GM12864 (cell line): ENCODE results near the gene ANKS3.

ENCODE experiments used
- DNase-seq: peaks from one replicate; pipeline ENCODE4 v3.0.0-alpha.2; 2011; ENCODE audit warnings: low read depth
- H3K4me3 ChIP-seq: 2 replicates; pipeline ENCODE4 v1.5.1; 2011; ENCODE audit warnings: mild to moderate bottlenecking, low read depth, low read length, control low read depth
- CTCF ChIP-seq: IDR thresholded peaks from 2 replicates; pipeline ENCODE4 v1.5.1; 2011; ENCODE audit warnings: low read depth, mild to moderate bottlenecking, moderate library complexity, low read length, control low read depth, inconsistent platforms; ENCODE audit errors: missing control alignments

Gene ANKS3

DNA sequence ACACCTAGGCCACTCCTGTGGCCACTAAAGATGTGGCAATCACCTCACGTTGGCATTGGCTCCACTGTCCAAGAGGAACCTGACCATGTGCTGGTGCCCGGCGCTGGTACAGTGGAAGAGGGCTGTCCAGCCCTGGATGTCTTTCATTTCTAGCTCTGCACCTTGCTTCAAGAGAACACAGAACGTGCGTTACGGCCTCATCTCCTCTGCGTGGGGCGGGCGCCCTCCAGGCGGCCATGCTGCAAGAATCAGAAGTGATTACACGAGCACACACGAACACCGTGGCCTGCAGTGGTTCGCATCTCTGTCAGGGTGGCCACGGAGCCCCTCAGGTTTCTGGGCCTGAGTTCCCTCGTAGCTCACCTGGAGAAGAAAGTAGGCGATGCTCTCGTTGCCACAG, 7.5 kb downstream of the ANKS3 start:
- no peak for DNase-seq
- H3K4me3 ChIP-seq: no peak overlapping the region
- no peak for TF ChIP-seq CTCF

DNA sequence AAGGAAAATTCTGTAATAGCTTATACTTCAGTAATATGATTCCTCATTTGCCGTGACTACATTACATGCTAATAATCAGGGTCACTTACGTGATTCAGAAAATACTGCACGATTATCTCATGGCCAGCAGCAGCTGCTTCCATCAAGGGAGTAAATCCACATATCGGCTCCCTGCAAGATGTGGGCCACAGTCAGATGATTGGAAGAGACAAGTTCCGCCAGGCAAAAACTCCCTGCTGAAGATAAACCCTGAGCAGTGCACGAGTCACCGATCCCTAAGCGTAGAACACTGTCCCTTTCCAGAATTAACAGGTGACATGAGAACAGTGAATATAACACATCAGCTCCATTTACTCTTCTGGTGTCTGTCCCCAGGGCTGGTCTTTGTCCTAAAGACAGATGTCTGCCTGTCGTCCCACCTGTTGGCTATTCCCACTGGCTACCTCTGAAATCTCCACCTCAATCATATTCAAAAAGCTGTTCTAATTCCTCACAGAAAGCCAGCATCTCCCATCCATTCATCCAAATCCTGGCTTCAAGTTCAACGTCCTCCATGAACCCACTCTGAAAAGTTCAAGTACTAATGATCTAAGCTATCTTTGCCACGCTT, 9.3 kb downstream of the ANKS3 start:
- H3K4me3 ChIP-seq: no peak overlapping the region
- no peak for TF ChIP-seq CTCF

GRCh38 chr16:4723071-4723767, 10.9 kb downstream of the ANKS3 start:
- no peak overlapping the region for H3K4me3 ChIP-seq
- no peak for DNase-seq
- TF ChIP-seq CTCF: no peak

More for the DNA sequence above, 9.3 kb downstream of the ANKS3 start:
- DNase-seq: no peak

GRCh38 chr16:4718466-4718865, 15.6 kb downstream of the ANKS3 start:
- no peak for DNase-seq
- no peak overlapping the region for H3K4me3 ChIP-seq
- no peak for TF ChIP-seq CTCF

DNA sequence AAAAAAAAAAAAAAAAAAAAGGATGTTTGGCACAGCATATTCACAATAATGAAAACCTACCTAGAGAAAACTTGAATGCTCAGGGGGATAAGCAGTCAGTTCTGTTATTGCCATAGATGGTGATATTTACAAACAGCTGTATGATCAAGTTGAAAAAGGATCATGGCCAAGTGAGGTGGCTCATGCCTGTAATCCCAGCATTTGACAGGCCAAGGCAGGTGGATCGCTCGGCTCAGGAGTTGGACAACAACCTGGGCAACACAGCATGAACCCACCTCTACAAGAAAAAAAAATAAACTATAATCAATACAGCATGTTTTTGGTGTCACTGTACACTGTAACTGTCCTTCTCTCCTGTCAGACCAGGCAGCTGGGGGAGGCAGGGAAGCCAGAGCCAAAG, 19.1 kb downstream of the ANKS3 start:
- TF ChIP-seq CTCF: no peak
- H3K4me3 ChIP-seq: no peak overlapping the region
- DNase-seq: no peak

- TF ChIP-seq CTCF: no peak
- DNase-seq: no peak
- no peak overlapping the region for H3K4me3 ChIP-seq
Observed at GRCh38 chr16:4713663-4714501, 20.2 kb downstream of the ANKS3 start.
